HG02623 (cell line): ENCODE results near the gene POC5.
"Not testable (repeated sequence)": the region's sequence is repeated elsewhere in the genome, so short reads cannot be mapped to it uniquely, and the experiment has no call there.

Experiments used
- ATAC-seq: cut with Tn5 transposase; IDR thresholded peaks from one replicate; pipeline ENCODE4 v1.9.1; 2021; ENCODE audit warnings: moderate library complexity; ENCODE audit not compliant: unreplicated experiment

The POC5 gene

DNA sequence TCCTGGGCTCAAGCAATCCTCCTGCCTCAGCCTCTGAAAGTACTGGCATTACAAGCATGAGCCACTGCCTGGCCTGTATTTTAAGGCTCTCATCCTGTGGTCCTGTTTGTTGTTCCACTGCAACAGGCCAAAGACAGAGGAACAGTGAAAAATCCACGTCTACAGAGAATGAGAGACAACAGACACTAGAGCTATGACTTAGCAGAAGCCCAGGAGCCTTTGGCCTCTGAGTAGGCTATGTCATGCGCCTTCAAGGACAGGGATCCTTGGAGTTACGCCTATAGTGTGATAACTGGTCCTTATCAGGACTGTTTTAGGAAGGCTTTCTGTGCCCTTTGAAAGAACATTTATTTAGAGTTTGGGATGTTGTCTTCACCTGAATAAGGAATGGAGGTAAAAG, 10.5 kb downstream of the POC5 start:
- no peak for ATAC-seq

DNA sequence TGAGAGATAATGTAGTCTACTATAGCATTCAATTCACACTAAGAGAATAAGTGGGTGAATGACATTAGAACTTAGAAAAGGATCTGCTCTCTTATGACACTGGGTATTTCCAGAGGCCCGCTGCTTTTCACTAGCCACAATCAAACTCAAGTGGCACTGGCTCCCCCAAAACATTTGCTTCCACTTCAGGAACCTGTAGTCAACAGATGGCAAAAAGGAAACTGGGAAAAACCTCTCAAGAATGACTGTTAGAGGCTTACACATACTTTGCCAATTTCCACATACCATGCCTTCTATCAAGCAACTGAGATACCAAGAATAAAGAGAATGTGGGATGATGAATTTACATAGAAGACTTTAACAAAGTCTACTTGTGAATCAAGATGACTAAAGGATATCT, 11.2 kb downstream of the POC5 start:
- no peak for ATAC-seq

DNA sequence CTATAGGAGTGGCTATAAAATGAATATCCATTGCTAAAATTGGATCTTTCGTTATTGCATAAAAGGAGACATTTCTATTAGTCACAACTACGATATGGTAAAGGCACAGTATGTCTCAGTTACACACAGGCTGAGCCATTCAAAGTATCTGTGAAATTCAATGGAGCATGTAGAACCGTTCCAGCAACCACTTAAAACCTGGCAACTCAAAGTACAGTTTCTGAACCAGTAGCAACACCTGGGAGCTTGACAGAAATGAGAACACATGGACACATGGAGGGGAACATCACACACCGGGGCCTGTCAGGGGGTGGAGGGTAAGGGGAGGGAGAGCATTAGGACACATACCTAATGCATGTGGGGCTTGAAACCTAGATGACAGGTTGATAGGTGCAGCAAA, 15.4 kb downstream of the POC5 start:
- ATAC-seq: no peak

DNA sequence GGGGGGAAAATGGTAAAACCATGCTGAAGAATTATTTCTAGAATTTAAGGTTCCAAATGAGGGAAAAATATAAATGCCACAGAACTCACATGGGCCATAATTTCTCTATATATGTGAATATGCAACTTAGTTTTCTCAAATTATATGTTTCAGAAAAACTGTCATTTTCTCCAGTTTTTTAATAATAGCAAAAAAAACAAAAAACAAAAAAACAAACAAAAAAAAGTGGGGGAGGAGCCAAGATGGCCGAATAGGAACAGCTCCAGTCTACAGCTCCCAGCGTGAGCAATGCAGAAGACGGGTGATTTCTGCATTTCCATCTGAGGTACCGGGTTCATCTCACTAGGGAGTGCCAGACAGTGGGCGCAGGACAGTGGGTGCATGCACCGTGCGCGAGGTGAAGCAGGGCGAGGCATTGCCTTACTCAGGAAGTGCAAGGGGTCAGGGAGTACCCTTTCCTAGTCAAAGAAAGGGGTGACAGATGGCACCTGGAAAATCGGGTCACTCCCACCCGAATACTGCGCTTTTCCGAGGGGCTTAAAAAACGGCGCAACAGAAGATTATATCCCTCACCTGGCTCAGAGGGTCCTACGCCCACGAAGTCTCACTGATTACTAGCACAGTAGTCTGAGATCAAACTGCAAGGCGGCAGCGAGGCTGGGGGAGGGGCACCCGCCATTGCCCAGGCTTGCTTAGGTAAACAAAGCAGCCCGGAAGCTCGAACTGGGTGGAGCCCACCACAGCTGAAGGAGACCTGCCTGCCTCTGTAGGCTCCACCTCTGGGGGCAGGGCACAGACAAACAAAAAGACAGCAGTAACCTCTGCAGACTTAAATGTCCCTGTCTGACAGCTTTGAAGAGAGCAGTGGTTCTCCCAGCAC, 21.5 kb downstream of the POC5 start:
- not testable (repeated sequence) for ATAC-seq

DNA sequence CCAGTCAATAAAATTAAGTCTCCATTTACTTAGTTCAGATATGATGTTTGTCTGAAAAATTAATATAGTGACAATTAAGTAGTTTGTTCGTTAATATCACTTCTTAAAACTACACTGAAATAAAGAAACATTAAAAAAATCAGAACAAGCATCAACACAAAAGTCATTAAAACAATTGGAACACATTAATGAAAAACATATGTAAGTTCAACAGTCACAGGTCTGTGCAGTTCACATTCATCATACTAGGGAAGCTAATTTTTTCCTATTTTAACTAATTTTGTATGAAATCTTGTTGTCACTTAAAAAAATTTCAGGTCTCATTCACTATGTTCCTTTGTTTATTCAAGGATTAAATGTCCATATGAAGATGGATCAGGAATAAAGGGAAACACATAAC, 22.5 kb downstream of the POC5 start:
- ATAC-seq: no peak

DNA sequence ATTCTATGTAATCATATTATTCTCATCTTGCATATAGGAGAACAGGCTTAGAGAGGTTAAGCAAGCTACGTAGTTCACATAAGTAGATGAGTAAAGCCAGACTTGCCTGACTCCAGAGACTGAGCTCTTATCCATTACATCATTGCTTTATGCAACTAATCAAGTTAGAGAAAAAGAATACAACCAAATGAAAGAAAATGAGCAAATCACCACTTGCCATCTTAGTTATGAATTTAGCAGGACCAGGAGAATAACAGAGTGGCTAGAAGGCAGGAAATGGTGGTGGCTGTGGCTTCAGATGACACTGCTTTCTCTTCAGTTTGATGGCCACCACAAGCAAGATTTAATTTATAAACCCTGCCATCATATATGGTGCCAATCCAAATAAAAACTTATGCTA, 26.6 kb downstream of the POC5 start:
- ATAC-seq: no peak

GRCh38 chr5:75686480-75686879, 30.8 kb downstream of the POC5 start:
- ATAC-seq: no peak

- no peak for ATAC-seq
These were observed 32.1 kb downstream of the POC5 start for GRCh38 chr5:75685141-75685540.

DNA sequence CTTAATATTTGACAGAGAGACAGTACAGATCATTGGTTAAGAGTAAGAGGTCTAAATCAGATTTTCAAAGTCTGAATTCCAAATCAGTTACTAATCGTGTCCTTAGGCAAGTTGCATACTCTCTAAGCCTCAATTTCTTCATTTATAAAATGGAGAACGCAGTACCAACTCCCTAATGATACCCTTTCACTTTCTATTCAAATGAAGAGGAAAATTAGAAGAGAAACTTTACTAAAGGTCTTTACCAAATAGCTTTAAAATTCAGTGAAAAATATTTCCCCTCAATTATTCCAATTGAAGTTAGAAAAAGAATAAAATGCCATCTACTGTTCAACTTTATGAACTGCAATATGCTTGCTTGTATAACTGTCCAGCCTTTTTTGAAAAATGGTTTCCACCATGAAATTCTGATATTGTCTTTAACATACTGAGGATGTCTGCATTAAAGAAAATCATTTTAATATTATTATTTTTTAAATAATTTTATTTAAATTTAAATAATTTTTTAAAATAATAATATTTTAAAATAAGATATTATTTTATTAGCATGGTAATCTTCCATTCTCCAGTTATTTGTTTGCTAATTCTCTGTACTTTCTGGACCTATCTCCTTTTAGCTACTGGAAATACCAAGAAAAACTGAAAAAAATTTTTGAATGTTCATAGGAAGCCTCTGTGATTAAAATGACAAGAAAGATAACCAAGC, 36.0 kb downstream of the POC5 start:
- ATAC-seq: no peak

GRCh38 chr5:75678155-75678554, 39.1 kb downstream of the POC5 start:
- ATAC-seq: no peak

DNA sequence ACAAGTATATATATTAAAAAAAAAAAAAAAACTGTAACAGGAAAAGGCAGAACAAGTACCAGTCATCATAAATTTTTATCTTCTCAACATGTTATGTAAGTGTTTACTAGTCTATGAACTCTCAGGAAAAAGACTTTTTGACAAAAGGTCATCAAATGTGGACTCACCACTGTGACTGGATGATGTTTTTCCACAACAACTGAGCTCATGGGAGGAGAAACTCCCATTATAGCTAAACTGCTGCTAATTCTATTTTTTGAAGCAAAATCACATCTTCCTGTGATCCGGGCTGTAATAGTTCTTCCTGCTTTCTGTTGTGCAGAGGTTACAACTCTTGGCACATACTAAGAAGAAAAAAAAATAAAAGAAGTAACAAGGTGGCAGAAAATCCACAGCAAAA, 39.6 kb downstream of the POC5 start:
- ATAC-seq: no peak

- ATAC-seq: no peak
These were observed 41.5 kb downstream of the POC5 start for GRCh38 chr5:75675783-75676182.

DNA sequence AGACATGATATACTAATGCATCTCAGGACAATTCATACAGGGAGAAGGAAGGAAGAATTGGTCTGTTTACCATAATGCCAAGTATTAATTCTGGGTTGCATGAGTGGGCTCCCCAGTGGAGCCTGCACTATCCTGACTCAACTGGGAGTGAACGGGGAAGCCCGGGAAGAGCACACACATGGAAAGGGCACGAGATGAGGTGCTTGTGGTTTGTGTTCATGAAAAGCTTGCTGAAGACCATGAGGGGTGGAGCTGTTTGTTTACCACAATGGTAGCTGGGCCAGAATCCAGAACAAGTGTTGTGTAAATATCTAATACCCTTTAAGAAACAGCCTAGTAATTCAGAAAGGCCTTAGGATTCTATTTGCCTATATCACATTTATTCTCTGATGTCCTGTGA, 44.6 kb downstream of the POC5 start:
- ATAC-seq: no peak

- no peak for ATAC-seq
These were observed 45.7 kb downstream of the POC5 start for GRCh38 chr5:75671506-75671905.

DNA sequence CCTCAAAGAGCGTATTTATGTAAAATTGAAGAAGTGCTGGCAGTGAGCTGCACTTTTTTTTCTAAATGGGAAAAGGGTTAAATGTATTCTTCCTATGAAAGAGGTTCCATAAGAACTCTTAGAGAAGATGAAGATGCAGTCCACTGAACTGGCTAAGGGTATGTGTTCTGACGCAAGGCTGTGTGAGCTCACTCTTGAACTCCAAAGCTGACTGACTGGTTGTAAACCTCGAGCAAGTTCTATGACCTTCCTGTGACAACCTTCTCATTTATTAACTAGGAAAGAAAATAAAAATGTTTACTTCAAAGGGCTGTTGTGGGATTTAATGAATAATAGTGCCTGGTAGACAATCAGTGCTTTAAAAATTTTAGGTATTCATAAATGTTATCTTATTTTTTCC, 46.7 kb downstream of the POC5 start:
- ATAC-seq: no peak

- ATAC-seq: peak; percentile 85
These were observed 48.1 kb downstream of the POC5 start for GRCh38 chr5:75668977-75669689.

DNA sequence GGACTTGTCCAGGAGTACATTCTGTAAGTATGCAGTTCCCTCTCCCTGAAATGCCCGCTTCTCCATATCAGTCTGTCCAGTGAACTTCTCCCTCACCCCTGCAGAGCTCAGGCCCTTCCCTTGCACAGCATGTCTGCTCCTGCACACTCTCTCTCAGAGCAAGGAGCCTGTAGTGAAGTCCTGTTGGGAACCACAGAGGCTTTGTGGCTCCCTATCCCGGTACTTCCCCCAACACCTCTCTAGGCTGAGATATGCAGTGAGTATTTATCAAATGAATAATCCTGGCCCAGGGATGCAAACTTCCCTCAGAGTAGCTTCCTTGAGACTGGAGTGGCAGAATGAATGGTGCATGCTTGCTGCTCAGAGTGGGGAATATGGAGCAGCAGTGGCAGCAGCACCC, 48.8 kb downstream of the POC5 start:
- no peak for ATAC-seq

DNA sequence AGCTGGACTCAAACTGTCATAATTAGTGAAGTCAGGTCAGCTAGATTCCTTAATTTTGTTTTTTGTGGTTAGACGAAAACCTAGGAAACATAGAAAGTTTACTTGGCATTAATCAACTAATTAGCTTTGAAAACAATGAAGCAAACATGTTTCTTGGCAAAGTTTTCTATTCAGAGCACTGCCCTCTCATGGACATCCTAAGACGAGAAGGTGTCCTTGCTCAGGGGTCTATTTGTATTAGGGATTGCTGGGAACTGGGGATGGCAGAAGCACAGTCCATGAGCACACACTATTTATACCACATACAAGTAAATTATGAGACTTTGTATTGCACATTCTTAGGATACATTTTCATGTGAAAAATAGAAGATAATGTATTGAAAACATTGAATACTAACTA, 49.7 kb downstream of the POC5 start:
- ATAC-seq: no peak

DNA sequence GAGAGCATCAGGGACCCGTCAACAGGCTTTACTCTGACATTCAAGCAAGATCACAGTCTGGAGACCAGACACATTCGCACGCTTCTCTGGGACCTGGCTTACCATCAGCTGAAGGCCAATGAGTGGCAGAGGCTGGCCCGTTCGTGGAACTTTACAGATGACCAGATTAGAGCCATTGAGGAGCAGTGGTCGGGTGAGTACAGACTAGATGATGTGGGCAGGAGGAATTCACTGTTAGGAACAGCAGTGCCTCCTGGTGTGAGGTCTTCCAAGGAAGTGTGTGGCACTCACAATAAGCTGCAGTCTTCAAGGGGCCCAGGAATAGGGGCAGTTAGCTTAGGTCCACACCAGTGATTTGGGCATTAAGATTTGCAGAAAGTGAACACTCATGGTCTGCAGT, 50.4 kb downstream of the POC5 start:
- ATAC-seq: no peak

- ATAC-seq: no peak
These were observed 52.3 kb downstream of the POC5 start for GRCh38 chr5:75664979-75665378.

DNA sequence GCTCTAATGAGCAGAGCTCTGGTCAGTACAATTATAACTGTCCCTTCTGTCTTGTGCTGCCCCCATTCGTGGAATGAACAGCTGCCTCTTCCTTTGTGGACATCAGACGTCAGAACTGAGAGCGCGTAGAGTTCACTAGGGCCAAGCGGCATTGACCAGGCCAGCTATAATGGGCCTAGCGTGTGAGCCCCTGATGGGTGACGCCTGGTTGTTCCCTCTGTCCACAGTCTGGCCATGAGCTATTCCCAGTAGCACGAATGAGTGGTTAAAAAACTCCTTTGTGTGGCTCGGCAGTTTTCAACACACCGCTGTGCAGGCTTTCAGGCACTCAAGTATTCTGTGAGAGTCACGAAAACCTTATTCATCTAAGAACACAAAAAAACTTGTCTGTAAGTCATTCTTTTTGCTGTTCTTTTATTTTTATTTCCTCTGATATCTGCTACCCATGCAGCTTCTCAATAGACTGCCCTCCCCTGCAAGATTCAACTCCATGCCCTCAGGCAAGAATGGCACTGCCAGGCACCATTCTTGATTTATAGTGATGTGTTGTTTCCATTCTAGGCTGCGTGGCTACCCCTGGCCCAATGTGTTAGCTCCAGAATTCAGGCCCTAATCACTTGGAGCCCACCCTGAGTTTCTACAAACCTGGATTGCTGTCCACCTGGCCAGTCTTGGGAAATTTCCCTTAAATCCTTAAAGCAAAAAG, 53.5 kb downstream of the POC5 start:
- ATAC-seq: no peak
